ENCODE measurements around the gene HOXB3.

The HOXB3 gene

DNA sequence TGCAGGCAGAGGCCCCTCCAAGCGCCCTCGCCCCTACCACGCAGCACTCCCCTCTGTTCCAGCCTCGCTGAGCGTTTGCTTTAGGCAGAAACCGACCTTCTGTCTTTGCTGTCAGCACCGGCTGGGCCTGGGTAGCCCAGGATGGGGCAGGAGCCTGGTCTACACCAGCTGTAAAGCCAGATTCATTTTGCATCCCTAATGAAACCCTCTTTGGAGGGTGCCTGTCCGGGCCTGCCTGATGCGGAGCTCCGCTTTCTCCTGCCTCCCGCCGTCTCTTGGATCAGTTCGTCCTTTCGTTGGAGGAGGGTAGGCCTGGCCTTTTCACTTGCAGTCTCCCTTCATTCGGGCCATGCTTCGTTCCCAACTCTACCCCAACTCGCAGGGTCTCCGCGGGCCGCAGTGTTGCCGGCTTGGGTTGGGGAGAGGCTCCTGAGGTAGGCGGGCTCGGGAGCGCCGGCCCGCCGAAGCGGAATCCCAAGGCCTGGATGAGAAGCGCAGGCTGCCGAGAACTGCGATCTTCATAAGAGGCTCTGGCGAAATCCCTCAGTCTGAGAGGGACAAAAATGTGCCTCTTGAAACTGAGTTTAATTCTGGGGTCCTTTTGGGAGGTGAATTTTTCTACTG, 29.9 kb upstream of the HOXB3 start:
- Mint-ChIP-seq H3K36me3 (ENCODE audit: low read depth) (no peaks in the 10 kb centered on the region), H3K27me3 (peaks cover 90% of the 10 kb centered on the region), H3K4me3 (peak overlapping the region; percentile 17), H3K27ac (no peak overlapping the region), H3K4me1 (ENCODE audit: low read depth) (peaks cover 30% of the 10 kb centered on the region), H3K9me3 (no peaks in the 10 kb centered on the region)

DNA sequence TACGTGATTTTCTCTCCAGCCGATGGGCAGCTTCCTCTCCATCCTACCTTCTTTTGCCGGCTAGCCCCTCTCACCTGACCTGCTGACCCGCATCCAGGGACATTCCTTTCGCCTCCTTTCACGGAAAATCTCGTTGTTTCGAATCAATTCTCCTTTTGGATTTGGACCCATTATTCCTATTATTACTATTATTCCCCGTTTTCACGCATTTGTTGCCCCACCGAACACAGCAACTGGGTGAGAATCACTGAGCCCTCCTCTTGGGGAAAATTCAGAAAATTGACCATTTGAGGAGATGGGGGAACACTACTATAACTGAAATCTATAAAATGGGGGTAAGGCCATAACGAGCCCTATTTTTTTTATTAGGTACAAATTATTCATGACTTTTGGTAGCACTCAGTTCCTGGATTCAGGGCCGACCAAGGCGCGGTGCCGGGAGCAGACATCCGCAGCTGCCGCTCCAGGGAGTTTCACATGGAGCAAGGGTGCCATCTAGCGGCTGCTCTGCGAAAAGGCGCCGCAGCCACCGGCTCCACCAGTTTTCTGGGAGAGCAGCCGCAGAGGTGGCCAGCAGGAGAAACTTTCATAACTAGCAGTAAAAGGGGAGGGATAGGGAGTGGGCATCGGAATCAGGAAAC, 28.3 kb upstream of the HOXB3 start:
- H3K36me3 Mint-ChIP-seq (ENCODE audit: low read depth), result no peaks in the 10 kb centered on the region
- H3K27ac Mint-ChIP-seq, result no peak overlapping the region
- H3K4me3 Mint-ChIP-seq, result peak overlapping the region; percentile 55
- peaks cover 44% of the 10 kb centered on the region for H3K4me1 Mint-ChIP-seq (ENCODE audit: low read depth)
- peaks cover 92% of the 10 kb centered on the region for H3K27me3 Mint-ChIP-seq
- H3K9me3 Mint-ChIP-seq, result no peaks in the 10 kb centered on the region

DNA sequence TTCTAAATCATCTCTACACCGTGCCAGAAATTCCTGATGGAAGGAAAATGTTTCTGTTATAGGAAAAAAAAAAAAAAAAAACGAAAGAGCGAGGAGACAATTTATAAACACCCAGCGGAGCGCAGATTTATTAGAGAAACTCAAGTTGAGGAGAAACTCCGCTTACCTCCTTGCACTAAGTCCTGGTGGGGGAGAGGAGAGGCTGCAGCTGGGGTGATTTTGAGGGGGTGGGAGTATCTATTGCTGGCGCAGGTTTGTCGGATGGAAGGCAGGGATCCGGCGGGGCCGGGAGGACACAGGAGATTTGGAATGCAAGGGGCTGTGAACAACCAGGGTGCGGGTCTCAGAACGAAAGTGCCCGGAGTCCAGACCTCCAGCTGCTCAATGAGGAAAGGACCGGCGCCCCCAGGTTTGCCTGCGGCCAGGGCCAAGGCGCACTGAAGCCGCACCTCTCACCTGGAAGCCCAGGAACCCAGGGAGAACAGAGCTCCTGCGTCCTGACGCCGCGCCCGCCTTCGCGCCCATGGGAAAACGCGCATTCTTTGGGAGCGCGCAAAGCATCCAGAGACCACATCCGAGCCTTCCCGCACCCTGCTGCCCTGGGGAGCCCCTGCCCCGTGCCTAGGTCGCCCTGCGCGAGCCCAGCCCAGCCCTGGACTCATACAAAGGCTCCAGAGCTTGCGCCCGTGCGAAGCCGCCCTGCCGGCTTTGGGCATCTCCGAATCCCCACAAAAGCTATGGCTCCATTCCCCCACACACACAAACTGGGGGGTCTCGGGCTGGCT, 27.6 kb upstream of the HOXB3 start:
- Mint-ChIP-seq H3K4me1 (ENCODE audit: low read depth) (peaks cover 49% of the 10 kb centered on the region), H3K9me3 (no peaks in the 10 kb centered on the region), H3K27me3 (peaks cover 91% of the 10 kb centered on the region), H3K4me3 (no peak overlapping the region), H3K27ac (no peak overlapping the region), H3K36me3 (ENCODE audit: low read depth) (no peaks in the 10 kb centered on the region)

DNA sequence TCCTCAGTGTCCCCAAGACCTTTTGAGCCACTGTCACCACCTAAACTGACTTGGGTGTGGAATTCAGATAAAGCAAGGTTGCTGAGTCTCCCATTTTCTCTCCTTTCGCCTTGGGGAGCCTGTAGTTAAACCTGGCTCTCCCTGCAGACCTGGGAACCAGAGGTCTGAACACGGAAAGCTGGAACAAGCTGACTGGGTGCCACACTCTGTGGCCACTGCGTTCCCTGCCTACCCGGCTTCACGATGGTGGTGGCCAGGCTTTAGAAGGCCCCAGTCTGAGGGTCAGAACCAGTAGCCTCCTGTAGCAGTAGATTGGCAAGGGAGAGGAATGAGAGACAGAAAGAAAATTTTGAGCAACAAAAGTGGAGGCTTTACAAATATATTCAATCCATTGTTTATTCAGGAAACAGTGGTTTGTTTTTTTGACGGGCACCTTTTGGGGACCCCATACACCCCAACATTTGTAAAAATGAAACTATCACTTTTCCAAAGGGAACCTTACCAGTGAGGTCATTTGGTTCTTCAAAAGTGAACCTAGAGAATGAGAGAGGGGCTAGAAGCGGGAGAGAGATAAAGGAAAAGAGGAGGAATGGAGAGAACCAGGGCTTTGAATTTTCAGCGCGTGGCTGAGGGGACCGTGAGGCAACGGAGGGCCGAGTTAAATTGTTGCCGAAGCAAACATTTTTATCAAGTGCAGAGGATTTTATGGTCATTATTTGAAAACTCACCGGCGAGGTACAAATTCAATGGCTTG, 26.9 kb upstream of the HOXB3 start:
- H3K9me3 Mint-ChIP-seq, result no peaks in the 10 kb centered on the region
- H3K27ac Mint-ChIP-seq, result no peak overlapping the region
- peaks cover 55% of the 10 kb centered on the region for H3K4me1 Mint-ChIP-seq (ENCODE audit: low read depth)
- H3K36me3 Mint-ChIP-seq (ENCODE audit: low read depth), result no peaks in the 10 kb centered on the region
- H3K4me3 Mint-ChIP-seq, result peak overlapping the region; percentile 9
- peaks cover 88% of the 10 kb centered on the region for H3K27me3 Mint-ChIP-seq

DNA sequence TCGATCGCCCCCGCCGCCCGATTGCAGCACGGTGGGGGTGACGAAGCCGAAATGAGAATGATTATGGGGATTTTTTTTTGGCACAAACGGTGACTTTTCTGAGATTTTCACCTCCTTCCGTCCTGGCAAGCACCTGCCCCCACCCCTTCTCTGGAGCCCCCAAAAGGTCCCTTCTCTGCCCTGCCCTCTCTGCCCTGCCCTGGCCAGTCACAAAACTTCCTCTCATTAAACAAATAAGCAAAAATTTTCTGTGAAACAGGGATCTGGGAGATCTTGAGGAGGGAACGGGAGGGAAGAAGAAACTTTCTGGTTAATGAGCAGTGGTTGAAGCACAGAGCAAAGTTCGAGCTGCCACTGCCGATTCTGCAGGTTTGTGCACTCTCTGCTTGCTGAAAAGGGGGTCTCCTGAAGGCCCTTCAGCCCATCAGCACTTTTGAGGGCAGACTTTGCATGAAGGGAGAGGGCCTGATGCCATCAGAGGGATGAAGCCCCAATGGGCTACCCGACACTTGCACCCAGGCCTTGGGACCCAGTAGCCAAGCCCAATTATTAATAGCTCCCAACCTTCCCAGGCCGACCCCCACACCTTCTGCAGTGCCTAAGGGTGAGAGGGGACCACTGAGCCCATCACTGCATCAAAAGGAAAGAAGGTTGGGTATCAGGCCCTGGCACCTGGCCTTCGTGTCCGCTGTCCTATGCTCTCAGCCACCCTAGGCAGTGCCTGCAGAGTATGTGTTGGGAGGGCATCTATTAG, 26.1 kb upstream of the HOXB3 start:
- Mint-ChIP-seq H3K27ac (no peak overlapping the region), H3K4me3 (no peak overlapping the region), H3K27me3 (peaks cover 88% of the 10 kb centered on the region), H3K4me1 (ENCODE audit: low read depth) (peaks cover 63% of the 10 kb centered on the region), H3K36me3 (ENCODE audit: low read depth) (no peaks in the 10 kb centered on the region), H3K9me3 (no peaks in the 10 kb centered on the region)

DNA sequence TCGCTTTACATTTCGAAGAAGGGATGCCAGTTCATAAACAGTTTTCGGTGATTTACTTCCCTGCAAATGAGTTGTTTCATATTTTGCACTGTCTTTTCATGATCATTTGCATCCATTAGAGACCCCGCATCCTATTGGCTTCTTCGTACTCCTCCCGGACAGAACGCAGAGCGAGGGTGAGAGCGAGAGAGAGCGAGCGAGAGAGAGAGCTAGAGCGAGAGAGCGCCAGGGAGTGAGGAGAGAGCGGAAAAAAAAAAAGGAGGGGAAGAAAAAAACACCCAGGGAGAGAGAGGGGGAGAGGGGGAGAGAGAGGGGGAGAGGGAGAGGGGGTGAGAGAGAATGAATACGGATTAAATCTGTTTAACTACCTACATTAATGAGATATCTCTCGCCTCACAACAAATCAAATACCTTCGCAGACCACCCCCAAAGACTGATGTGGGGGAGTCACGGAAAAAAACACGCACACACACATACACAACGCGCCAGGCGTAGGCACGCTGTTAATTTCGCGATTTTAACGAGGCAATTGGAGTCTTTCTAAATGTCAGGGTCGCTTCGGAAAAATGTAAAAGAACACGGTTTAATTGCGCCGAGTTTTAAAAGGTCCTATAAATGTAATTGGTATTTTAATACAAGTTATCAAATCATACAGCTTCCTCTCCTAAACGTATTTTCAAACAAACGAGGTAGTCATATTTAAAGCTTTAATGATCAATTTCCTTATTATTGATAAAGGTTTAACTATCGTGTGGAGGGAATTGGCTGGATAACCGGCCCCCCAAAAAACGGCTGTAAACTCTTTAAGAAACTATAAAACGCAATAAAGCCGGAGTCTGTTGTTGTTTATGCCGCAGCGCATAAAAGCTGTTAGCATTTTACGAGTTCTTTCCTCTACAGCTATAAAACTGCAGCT, 25.3 kb upstream of the HOXB3 start, which contains the start of gene HOXB8:
Gene HOXB8 (minus strand): TSS at position 246 of the 916 bp plus-strand sequence. CDS start 588 bp downstream, outside the sequence.
- Mint-ChIP-seq H3K27me3 (peaks cover 86% of the 10 kb centered on the region), H3K36me3 (ENCODE audit: low read depth) (no peaks in the 10 kb centered on the region), H3K27ac (peak within 1 kb of the TSS; percentile 67), H3K4me3 (peak within 1 kb of the TSS; percentile 54), H3K9me3 (no peaks in the 10 kb centered on the region), H3K4me1 (ENCODE audit: low read depth) (peaks cover 69% of the 10 kb centered on the region)

DNA sequence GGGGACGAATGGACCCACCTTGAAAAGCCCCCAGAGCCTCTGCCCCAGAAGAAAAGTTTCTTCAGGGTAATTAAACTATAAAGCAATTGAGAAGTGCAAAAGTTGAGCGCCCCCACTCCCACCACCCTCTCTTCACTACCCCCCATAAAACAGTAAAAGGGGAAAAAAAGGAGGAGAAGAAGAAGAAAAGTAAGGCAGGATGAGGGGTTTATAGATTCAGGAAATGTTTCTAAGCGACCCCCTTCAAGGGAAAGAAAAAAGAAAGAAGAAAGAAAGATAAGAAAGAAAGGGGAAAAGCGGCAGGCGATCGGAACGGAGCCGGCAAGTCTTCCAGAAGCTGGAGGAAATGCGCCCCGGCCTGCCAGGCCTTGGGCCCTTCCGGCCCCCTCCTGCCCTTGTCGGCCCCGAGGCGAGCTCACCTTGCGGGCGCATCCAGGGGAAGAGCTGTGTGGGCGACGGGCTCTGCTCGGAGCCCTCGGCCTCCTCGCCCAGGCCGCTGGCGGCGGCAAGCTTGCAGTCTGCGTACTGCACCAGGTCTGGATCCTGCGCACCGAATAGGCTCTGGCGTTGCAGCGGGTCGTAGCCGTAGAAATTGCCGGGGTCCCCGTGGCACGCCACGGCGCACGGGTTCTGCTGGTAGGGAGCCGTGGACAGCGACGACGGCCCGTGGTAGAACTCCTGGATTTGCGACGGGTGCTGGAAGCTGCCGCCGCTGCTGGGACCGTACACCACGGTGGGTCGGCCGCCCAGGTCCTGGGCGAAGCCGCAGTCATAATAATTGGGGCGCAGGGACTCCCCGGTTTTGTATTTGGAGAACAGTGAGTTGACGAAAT, 24.0 kb upstream of the HOXB3 start:
- H3K27ac Mint-ChIP-seq, result no peak overlapping the region
- H3K27me3 Mint-ChIP-seq, result peaks cover 81% of the 10 kb centered on the region
- peak overlapping the region; percentile 54 for H3K4me3 Mint-ChIP-seq
- no peaks in the 10 kb centered on the region for H3K36me3 Mint-ChIP-seq (ENCODE audit: low read depth)
- H3K4me1 Mint-ChIP-seq (ENCODE audit: low read depth), result peaks cover 64% of the 10 kb centered on the region
- no peaks in the 10 kb centered on the region for H3K9me3 Mint-ChIP-seq

DNA sequence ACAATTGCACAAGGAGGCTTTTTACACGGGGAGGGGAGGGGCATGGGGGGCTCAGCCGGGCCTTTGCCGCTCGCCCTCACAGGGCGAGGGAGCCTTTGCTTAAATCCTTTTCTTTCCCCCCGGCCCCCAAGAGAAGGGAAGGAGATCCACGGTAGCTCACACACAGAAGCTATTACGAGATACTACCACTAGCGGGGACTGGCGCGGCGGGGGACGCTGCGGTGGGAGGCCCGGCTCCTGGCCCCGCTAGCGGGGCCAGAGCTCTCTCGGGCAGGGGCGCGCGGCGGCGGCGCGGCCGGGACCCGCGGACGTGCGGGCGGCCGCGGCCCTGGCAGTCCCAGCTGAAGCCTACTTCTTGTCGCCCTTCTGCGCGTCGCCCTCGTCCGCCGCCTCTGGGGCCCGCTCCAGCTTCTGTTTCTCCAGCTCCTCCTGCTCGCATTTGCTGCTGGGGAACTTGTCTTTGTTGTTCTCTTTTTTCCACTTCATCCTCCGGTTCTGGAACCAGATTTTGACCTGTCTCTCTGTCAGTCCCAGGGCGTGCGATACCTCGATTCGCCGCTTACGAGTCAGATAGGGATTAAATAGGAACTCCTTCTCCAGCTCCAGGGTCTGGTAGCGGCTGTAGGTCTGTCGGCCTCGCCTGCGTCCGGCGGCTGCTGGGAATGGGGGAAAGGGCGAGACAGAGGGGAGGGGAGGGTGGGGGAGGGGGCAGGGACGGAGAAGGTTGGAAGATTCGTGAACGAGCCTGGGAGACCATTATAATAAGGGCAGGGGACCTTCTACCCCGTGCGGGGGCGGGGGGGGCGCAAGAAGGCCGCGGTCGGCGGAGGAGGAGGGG, 23.0 kb upstream of the HOXB3 start:
- Mint-ChIP-seq H3K27me3 (peaks cover 79% of the 10 kb centered on the region), H3K4me1 (ENCODE audit: low read depth) (peaks cover 54% of the 10 kb centered on the region), H3K4me3 (peak overlapping the region; percentile 81), H3K36me3 (ENCODE audit: low read depth) (no peaks in the 10 kb centered on the region), H3K27ac (no peak overlapping the region), H3K9me3 (no peaks in the 10 kb centered on the region)

DNA sequence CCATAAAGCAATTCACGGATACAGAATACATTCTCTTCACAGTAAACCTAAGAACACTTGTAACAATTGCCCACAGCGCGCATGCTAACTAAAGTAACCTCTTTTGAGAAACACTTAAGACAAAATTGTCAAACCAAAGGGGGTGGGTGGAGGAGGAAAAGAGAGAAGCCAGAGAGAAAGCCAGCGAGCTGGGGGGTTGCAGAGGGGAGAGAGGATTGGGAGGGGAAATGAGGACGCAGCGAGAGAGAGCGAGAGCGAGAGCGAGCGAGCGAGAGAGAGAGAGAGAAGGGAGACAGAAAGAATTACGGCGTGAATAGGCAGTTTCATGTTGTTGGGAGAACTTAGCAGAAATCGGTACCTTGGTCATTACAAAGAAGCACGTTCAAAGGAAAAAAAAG, 22.4 kb upstream of the HOXB3 start:
- Mint-ChIP-seq H3K27me3 (peaks cover 79% of the 10 kb centered on the region), H3K27ac (no peak overlapping the region), H3K4me3 (peak overlapping the region; percentile 75), H3K9me3 (no peaks in the 10 kb centered on the region), H3K4me1 (ENCODE audit: low read depth) (peaks cover 53% of the 10 kb centered on the region), H3K36me3 (ENCODE audit: low read depth) (no peaks in the 10 kb centered on the region)

DNA sequence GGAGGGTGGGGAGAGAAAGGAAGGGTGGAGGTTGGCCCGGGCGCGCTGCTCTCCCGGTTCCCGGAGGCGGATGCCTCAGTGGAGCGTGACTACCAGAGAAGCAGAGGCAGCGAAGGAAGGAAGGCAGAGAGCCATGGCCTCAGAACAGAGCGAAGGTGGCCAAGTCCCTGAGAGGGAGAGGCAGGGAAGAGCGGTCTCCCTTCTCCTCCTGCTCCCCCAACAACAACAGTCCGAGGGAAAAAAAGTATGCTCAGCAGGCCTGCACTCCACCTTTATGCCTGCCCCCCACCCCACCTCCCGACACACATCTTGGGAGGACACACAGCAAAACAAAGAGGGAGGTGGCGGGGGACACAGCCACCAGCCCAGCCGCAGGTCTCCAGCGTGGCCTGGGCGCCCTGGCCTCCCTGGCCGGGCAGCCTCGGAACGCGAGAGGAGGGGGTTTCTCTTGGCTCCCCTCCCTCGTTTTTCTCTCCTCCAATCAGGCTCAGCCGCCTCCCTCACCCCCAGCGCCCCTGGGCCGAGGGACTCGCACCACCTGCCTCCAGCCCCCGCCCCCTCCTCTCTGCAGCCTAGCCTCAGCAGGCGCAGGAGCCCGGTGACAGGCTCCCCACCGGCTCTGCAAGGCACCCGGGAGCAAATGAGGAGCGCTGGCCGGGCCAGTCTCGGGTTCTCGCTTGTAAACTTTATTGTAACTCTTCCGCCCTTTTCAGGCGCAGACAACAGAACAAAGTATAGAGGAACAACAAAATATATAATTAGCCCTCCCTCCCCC, 21.8 kb upstream of the HOXB3 start:
- Mint-ChIP-seq H3K9me3 (no peaks in the 10 kb centered on the region), H3K4me1 (ENCODE audit: low read depth) (peaks cover 48% of the 10 kb centered on the region), H3K27me3 (peaks cover 79% of the 10 kb centered on the region), H3K4me3 (peak overlapping the region; percentile 91), H3K36me3 (ENCODE audit: low read depth) (no peaks in the 10 kb centered on the region), H3K27ac (no peak overlapping the region)

DNA sequence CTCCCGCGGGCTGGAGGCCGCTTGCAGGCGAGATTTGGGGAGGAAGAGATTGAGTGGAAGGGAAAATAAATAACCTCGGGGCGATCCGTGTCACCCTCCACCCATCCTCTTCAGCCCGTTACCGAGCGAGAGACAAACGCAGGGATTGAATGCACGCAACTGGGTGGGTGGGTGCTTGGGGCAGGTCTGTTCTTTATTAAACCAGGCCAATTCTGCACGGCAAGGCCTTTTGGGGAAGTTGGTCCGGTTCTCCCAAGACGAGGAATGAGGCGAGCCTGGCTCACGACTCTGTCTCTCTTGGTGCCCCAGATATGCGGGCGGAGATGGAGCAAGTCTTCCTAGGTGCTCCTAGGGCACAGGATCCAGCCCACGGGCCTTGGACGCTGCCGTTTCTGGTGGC, 21.2 kb upstream of the HOXB3 start:
- Mint-ChIP-seq H3K4me1 (ENCODE audit: low read depth) (peaks cover 45% of the 10 kb centered on the region), H3K9me3 (no peaks in the 10 kb centered on the region), H3K36me3 (ENCODE audit: low read depth) (no peaks in the 10 kb centered on the region), H3K27me3 (peaks cover 79% of the 10 kb centered on the region), H3K4me3 (peak overlapping the region; percentile 91), H3K27ac (peak overlapping the region; percentile 89)
